WTC11 (cell line): ENCODE results near the gene CCDC60. TPM values are rescaled to one million over a fixed set of nuclear protein-coding genes. Genes with fewer than 3 reads are reported as not detected.

ENCODE experiments used
- ATAC-seq: fragments of 200-7000 bp; cut with Tn5 transposase; 2 replicates; pipeline ENCODE4 v1.10.0; 2021; ENCODE audit warnings: mild to moderate bottlenecking, moderate library complexity
- CTCF ChIA-PET: fragments of 300-600 bp; sonication (Branson Sonifier 250); formaldehyde crosslinking; loops from one replicate; lab custom pipeline; 2021; ENCODE audit warnings: antibody characterized with exemption; lab: Charles Lee
- POLR2A ChIA-PET: fragments of 350-600 bp; sonication (Branson Sonifier 250); formaldehyde crosslinking; loops from one replicate; lab custom pipeline; 2021; ENCODE audit warnings: antibody characterized with exemption; lab: Charles Lee
- DNase-seq: peaks from one replicate; pipeline ENCODE4 v3.0.0; 2021; ENCODE audit warnings: low spot score
- H3K27ac Mint-ChIP-seq: 2 replicates; pipeline ENCODE4 v1.8.0; 2021; ENCODE audit warnings: mixed read lengths
- H3K27me3 Mint-ChIP-seq: 2 replicates; pipeline ENCODE4 v1.8.0; 2021; ENCODE audit warnings: low read depth, mild to moderate bottlenecking, moderate library complexity, mixed read lengths
- H3K36me3 Mint-ChIP-seq: 2 replicates; pipeline ENCODE4 v1.8.0; 2021; ENCODE audit warnings: mixed read lengths
- H3K4me1 Mint-ChIP-seq: 2 replicates; pipeline ENCODE4 v1.8.0; 2022; ENCODE audit warnings: mixed read lengths
- H3K4me3 Mint-ChIP-seq: 2 replicates; pipeline ENCODE4 v1.8.0; 2021; ENCODE audit warnings: mild to moderate bottlenecking, moderate library complexity, mixed read lengths
- H3K9me3 Mint-ChIP-seq: 2 replicates; pipeline ENCODE4 v1.8.0; 2021; ENCODE audit warnings: mixed read lengths
- CDX4 ChIP-seq: fragments of 250-450 bp; sonication (Bioruptor Pico); IDR thresholded peaks from 2 replicates; pipeline ENCODE4 v1.9.0; 2021; ENCODE audit warnings: moderate library complexity, mild to moderate bottlenecking, inconsistent platforms, borderline replicate concordance
- CREM ChIP-seq: sonication (generic); formaldehyde crosslinking; IDR thresholded peaks from 2 replicates; pipeline ENCODE4 v1.8.1; 2022; ENCODE audit warnings: mild to moderate bottlenecking, missing genetic modification reagents, moderate library complexity
- IRF2 ChIP-seq: sonication (generic); formaldehyde crosslinking; IDR thresholded peaks from 2 replicates; pipeline ENCODE4 v1.8.0; 2022; ENCODE audit warnings: low read depth, missing genetic modification reagents, borderline replicate concordance
- KAT7 ChIP-seq: sonication (generic); formaldehyde crosslinking; IDR thresholded peaks from 2 replicates; pipeline ENCODE4 v1.8.1; 2023; ENCODE audit warnings: missing genetic modification reagents, mild to moderate bottlenecking, borderline replicate concordance
- NR3C1 ChIP-seq: sonication (generic); formaldehyde crosslinking; conservative IDR thresholded peaks from 2 replicates; pipeline ENCODE4 v1.8.1; 2023; ENCODE audit warnings: low read depth, mild to moderate bottlenecking, missing genetic modification reagents
- OVOL2 ChIP-seq: fragments of 250-450 bp; sonication (Bioruptor Pico); IDR thresholded peaks from 2 replicates; pipeline ENCODE4 v1.9.0; 2021; ENCODE audit warnings: mild to moderate bottlenecking, borderline replicate concordance
- PRRX2 ChIP-seq: fragments of 250-450 bp; sonication (Bioruptor Pico); IDR thresholded peaks from 2 replicates; pipeline ENCODE4 v1.8.0; 2021; ENCODE audit warnings: mild to moderate bottlenecking
- TEAD1 ChIP-seq: sonication (generic); formaldehyde crosslinking; IDR thresholded peaks from 2 replicates; pipeline ENCODE4 v1.8.0; 2022; ENCODE audit warnings: mild to moderate bottlenecking, missing genetic modification reagents
- TP53 ChIP-seq: sonication (generic); formaldehyde crosslinking; IDR thresholded peaks from 2 replicates; pipeline ENCODE4 v1.8.1; 2023; ENCODE audit warnings: mild to moderate bottlenecking, missing genetic modification reagents
- ZNF423 ChIP-seq: fragments of 250-450 bp; sonication (Bioruptor Pico); IDR thresholded peaks from 2 replicates; pipeline ENCODE4 v2.1.2; 2022; ENCODE audit warnings: mild to moderate bottlenecking, moderate library complexity
- ZNF532 ChIP-seq: fragments of 250-450 bp; sonication (Bioruptor Pico); IDR thresholded peaks from 2 replicates; pipeline ENCODE4 v1.9.0; 2021; ENCODE audit warnings: mild to moderate bottlenecking, borderline replicate concordance
- ZNF671 ChIP-seq: fragments of 250-450 bp; sonication (Bioruptor Pico); IDR thresholded peaks from 2 replicates; pipeline ENCODE4 v1.8.0; 2021; ENCODE audit warnings: mild to moderate bottlenecking
- total RNA-seq: library from RNA; stranded (reverse); gene quantifications from 3 replicates; pipeline ENCODE4 v1.2.3, GENCODE V29; 2021
- TF ChIP-seq, protein P1 (sequence below): sonication (generic); formaldehyde crosslinking; IDR thresholded peaks from 2 replicates; pipeline ENCODE4 v1.8.1; 2023; ENCODE audit warnings: mild to moderate bottlenecking, missing genetic modification reagents, moderate library complexity
- TF ChIP-seq, protein P2 (sequence below): sonication (generic); formaldehyde crosslinking; IDR thresholded peaks from 2 replicates; pipeline ENCODE4 v1.8.1; 2022; ENCODE audit warnings: low read depth, mild to moderate bottlenecking, moderate library complexity, missing genetic modification reagents, borderline replicate concordance
- TF ChIP-seq, protein P3 (sequence below): fragments of 250-450 bp; sonication (Bioruptor Pico); IDR thresholded peaks from 2 replicates; pipeline ENCODE4 v1.9.0; 2021; ENCODE audit warnings: mild to moderate bottlenecking
- TF ChIP-seq, protein P4 (sequence below): fragments of 250-450 bp; sonication (Bioruptor Pico); IDR thresholded peaks from 2 replicates; pipeline ENCODE4 v1.8.0; 2021; ENCODE audit warnings: mild to moderate bottlenecking
- TF ChIP-seq, protein P5 (sequence below): sonication (generic); formaldehyde crosslinking; IDR thresholded peaks from 2 replicates; pipeline ENCODE4 v1.8.0; 2022; ENCODE audit warnings: mild to moderate bottlenecking, missing genetic modification reagents

The CCDC60 gene
- total RNA-seq, 1 experiment from 2014 or later: 1.1 TPM

DNA sequence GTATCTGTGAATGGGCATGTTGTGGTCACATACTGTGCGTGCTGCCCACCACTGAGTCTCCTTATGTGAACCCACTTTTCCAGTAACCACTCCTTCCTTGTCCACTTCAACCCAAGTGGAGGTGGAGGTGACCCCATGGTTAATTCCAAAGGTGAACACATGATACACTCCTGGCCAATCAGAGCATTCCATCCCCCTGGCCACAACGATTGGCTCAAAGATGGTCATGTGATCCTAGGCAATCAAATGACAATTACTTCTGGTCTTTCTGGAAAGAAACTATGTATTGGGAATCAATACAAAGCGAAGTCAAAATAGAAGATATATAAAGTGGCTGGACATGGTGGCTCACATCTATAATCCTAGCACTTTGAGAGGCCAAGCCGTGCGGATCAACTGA, 20.2 kb upstream of the CCDC60 start:
- DNase-seq (no peak), ATAC-seq (no peak)
- POLR2A ChIA-PET: interaction anchor here (0.5 kb wide), 1 partner anchor 356 kb away, joined by 3 read pairs; no protein-coding TSS in a partner anchor
- Mint-ChIP-seq H3K4me1 (peaks cover 25% of the 10 kb centered on the region), H3K9me3 (peaks cover 9% of the 10 kb centered on the region), H3K36me3 (no peaks in the 10 kb centered on the region), H3K27me3 (no peaks in the 10 kb centered on the region), H3K27ac (no peak overlapping the region), H3K4me3 (no peak overlapping the region)
- CTCF ChIA-PET: interaction anchor here (1.1 to 1.5 kb wide), 2 partner anchors 78 to 277 kb away, joined by 3 read pairs; no protein-coding TSS in a partner anchor
- TF ChIP-seq, protein P1, sequence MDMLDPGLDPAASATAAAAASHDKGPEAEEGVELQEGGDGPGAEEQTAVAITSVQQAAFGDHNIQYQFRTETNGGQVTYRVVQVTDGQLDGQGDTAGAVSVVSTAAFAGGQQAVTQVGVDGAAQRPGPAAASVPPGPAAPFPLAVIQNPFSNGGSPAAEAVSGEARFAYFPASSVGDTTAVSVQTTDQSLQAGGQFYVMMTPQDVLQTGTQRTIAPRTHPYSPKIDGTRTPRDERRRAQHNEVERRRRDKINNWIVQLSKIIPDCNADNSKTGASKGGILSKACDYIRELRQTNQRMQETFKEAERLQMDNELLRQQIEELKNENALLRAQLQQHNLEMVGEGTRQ (CRISPR knock-in tag): peak; percentile 62
- no peak for TF ChIP-seq CDX4 (CRISPR knock-in tag)

DNA sequence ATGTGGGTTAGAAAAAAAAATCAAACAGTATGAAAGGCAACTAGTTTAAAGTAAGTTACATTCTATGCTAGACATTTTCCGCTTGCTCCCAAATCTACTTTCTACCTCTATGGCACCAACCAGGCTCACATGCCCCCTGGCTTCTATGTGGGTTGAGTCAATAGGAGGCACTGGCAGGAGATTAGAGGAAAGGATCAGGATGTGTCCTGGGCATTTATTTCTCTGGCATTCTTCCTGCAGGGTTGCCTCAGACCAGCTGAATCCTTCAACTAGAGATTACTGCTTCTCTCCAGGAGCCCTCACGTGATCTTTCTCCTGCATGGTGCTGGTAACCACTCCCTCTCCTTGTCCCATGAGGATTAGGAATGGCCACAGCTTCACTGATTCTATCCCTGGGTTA, 14.9 kb upstream of the CCDC60 start:
- H3K27me3 Mint-ChIP-seq: peaks cover 4% of the 10 kb centered on the region
- H3K9me3 Mint-ChIP-seq: peaks cover 4% of the 10 kb centered on the region
- TF ChIP-seq, protein P2, sequence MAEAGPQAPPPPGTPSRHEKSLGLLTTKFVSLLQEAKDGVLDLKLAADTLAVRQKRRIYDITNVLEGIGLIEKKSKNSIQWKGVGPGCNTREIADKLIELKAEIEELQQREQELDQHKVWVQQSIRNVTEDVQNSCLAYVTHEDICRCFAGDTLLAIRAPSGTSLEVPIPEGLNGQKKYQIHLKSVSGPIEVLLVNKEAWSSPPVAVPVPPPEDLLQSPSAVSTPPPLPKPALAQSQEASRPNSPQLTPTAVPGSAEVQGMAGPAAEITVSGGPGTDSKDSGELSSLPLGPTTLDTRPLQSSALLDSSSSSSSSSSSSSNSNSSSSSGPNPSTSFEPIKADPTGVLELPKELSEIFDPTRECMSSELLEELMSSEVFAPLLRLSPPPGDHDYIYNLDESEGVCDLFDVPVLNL (CRISPR knock-in tag): no peak
- TF ChIP-seq, protein P1 (CRISPR knock-in tag): peak; percentile 37; the same call in 1 of the 2 replicates
- TF ChIP-seq, protein P3, sequence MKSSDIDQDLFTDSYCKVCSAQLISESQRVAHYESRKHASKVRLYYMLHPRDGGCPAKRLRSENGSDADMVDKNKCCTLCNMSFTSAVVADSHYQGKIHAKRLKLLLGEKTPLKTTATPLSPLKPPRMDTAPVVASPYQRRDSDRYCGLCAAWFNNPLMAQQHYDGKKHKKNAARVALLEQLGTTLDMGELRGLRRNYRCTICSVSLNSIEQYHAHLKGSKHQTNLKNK (CRISPR knock-in tag): no peak
- TF ChIP-seq PRRX2 (CRISPR knock-in tag) (no peak), ZNF532 (CRISPR knock-in tag) (no peak)
- H3K4me1 Mint-ChIP-seq: peaks cover 5% of the 10 kb centered on the region; the same call in 1 of the 2 replicates
- H3K27ac Mint-ChIP-seq: no peak overlapping the region
- DNase-seq (no peak), ATAC-seq (no peak)
- POLR2A ChIA-PET: no interaction called here
- CTCF ChIA-PET: no interaction called here
- H3K4me3 Mint-ChIP-seq: no peak overlapping the region
- no peaks in the 10 kb centered on the region for H3K36me3 Mint-ChIP-seq

- Mint-ChIP-seq H3K27me3 (peaks cover 4% of the 10 kb centered on the region), H3K9me3 (no peaks in the 10 kb centered on the region), H3K36me3 (no peaks in the 10 kb centered on the region), H3K4me1 (peaks cover 5% of the 10 kb centered on the region; the same call in 1 of the 2 replicates), H3K4me3 (no peak overlapping the region), H3K27ac (no peak overlapping the region)
- ATAC-seq (no peak), DNase-seq (no peak)
- ChIA-PET POLR2A (no interaction called here), CTCF (no interaction called here)
- TF ChIP-seq, protein P1 (CRISPR knock-in tag): no peak
- TF ChIP-seq OVOL2 (CRISPR knock-in tag) (no peak), TEAD1 (CRISPR knock-in tag) (no peak), CREM (no peak), ZNF671 (CRISPR knock-in tag) (no peak), TP53 (CRISPR knock-in tag) (no peak), NR3C1 (CRISPR knock-in tag) (no peak), IRF2 (CRISPR knock-in tag) (no peak), ZNF423 (CRISPR knock-in tag) (no peak), KAT7 (CRISPR knock-in tag) (no peak)
- TF ChIP-seq, protein P4, sequence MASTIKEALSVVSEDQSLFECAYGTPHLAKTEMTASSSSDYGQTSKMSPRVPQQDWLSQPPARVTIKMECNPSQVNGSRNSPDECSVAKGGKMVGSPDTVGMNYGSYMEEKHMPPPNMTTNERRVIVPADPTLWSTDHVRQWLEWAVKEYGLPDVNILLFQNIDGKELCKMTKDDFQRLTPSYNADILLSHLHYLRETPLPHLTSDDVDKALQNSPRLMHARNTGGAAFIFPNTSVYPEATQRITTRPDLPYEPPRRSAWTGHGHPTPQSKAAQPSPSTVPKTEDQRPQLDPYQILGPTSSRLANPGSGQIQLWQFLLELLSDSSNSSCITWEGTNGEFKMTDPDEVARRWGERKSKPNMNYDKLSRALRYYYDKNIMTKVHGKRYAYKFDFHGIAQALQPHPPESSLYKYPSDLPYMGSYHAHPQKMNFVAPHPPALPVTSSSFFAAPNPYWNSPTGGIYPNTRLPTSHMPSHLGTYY (CRISPR knock-in tag): no peak
- TF ChIP-seq, protein P3 (CRISPR knock-in tag): no peak
- TF ChIP-seq, protein P5, sequence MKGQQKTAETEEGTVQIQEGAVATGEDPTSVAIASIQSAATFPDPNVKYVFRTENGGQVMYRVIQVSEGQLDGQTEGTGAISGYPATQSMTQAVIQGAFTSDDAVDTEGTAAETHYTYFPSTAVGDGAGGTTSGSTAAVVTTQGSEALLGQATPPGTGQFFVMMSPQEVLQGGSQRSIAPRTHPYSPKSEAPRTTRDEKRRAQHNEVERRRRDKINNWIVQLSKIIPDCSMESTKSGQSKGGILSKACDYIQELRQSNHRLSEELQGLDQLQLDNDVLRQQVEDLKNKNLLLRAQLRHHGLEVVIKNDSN: no peak
Measured at GRCh38 chr12:119320678-119321077, 13.9 kb upstream of the CCDC60 start.
